ENCODE data around the gene B3GALNT1. TPM values are rescaled to one million over a fixed set of nuclear protein-coding genes. Genes with fewer than 3 reads are reported as not detected.

B3GALNT1 gene
- 0.08 to 0.28 TPM (median 0.15 TPM) in 4 of 5 replicates, not detected in the other for total RNA-seq (2022; extraction: Qiagen RNA extraction; ENCODE audit: low read depth)

GRCh38 chr3:161104561-161105551, at the start of gene B3GALNT1:
TSS of gene B3GALNT1 (minus strand) at chr3:161105349. CDS start at chr3:161086754, 18,595 bp downstream.

Other genes starting within 250 kb of the B3GALNT1 start
- 43.0 to 63.6 TPM (median 51.7 TPM) in 5 replicates for gene NMD3, start 116.0 kb upstream of the B3GALNT1 start, total RNA-seq (2022; extraction: Qiagen RNA extraction; ENCODE audit: low read depth)

Measured in A549 treated with GW870086 at 1 μM for 4 hours (cell line).